ENCODE data around the gene PROCA1. TPM values are rescaled to one million over a fixed set of nuclear protein-coding genes. Genes with fewer than 3 reads are reported as not detected.

PROCA1 gene
- total and polyA plus RNA-seq, 2 of the 13 experiments (the other 11 are each of a cell fraction or from before 2014, with no cell fraction given), result 0.73 to 1.5 TPM

- TF ChIP-seq ZNF407 (CRISPR knock-in tag; IDR thresholded peaks at IDR 0.05; ENCODE audit: not compliant biosample characterization), result peak; percentile 56
- peak; percentile 84 for TF ChIP-seq ZNF547 (CRISPR knock-in tag; IDR thresholded peaks at IDR 0.05)
- TF ChIP-seq ZNF598 (CRISPR knock-in tag; IDR thresholded peaks at IDR 0.05; ENCODE audit: borderline replicate concordance), result peak; percentile 40; the same call in 1 of the 2 replicates
- TF ChIP-seq ZNF337 (CRISPR knock-in tag; IDR thresholded peaks at IDR 0.05; ENCODE audit: borderline replicate concordance, low read depth), result no peak; the same call in 1 of the 2 replicates
- no peak; the same call in 1 of the 2 replicates for TF ChIP-seq ZNF333 (CRISPR knock-in tag; IDR thresholded peaks at IDR 0.05; ENCODE audit: borderline replicate concordance)
- peak; percentile 60; the same call in 1 of the 2 replicates for TF ChIP-seq ZNF768 (CRISPR knock-in tag; IDR thresholded peaks at IDR 0.05)
- TF ChIP-seq ZNF770 (CRISPR knock-in tag; IDR thresholded peaks at IDR 0.05), result peak; percentile 52; the same call in 1 of the 2 replicates
- peak; percentile 89 for TF ChIP-seq RBM39 (IDR thresholded peaks at IDR 0.05; ENCODE audit: low read depth, low read length, poor library complexity, severe bottlenecking)
- TF ChIP-seq HES4 (CRISPR knock-in tag; IDR thresholded peaks at IDR 0.05; ENCODE audit: borderline replicate concordance), result peak; percentile 91
- no peak for TF ChIP-seq GPN1 (CRISPR knock-in tag; IDR thresholded peaks at IDR 0.05; ENCODE audit: borderline replicate concordance)
- peak; percentile 78 for TF ChIP-seq EEA1 (CRISPR knock-in tag; IDR thresholded peaks at IDR 0.05; ENCODE audit: borderline replicate concordance)
- no peak for TF ChIP-seq RORA (CRISPR knock-in tag; IDR thresholded peaks at IDR 0.05)
- TF ChIP-seq ZNF615 (CRISPR knock-in tag; IDR thresholded peaks at IDR 0.05; ENCODE audit: borderline replicate concordance), result peak; percentile 19; the same call in 1 of the 2 replicates
- no peak for TF ChIP-seq RNF219 (CRISPR knock-in tag; IDR thresholded peaks at IDR 0.05)
- no peak for TF ChIP-seq ZNF260 (CRISPR knock-in tag; IDR thresholded peaks at IDR 0.05; ENCODE audit: borderline replicate concordance, low read depth)
- no peak; the same call in 1 of the 2 replicates for TF ChIP-seq ZNF143 (CRISPR knock-in tag; IDR thresholded peaks at IDR 0.05)
Measured at GRCh38 chr17:28725660-28726225, 14.1 kb upstream of the PROCA1 start (continued).

Measured in HepG2 (cell line).